Measurements from ENCODE around the gene BTRC.
"Not testable (repeated sequence)": the region's sequence is repeated elsewhere in the genome, so short reads cannot be mapped to it uniquely, and the experiment has no call there.

DNA sequence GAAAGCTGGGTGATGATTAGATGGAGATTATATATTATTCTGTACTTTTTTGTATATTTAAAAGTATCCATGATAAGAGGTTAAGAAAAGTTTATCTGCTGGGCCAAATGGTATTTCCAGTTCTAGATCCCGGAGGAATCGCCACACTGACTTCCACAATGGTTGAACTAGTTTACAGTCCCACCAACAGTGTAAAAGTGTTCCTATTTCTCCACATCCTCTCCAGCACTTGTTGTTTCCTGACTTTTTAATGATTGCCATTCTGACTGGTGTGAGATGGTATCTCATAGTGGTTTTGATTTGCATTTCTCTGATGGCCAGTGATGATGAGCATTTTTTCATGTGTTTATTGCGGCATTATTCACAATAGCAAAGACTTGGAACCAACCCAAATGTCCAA lies 20.0 kb downstream of the BTRC start:
- TF ChIP-seq, protein P1, sequence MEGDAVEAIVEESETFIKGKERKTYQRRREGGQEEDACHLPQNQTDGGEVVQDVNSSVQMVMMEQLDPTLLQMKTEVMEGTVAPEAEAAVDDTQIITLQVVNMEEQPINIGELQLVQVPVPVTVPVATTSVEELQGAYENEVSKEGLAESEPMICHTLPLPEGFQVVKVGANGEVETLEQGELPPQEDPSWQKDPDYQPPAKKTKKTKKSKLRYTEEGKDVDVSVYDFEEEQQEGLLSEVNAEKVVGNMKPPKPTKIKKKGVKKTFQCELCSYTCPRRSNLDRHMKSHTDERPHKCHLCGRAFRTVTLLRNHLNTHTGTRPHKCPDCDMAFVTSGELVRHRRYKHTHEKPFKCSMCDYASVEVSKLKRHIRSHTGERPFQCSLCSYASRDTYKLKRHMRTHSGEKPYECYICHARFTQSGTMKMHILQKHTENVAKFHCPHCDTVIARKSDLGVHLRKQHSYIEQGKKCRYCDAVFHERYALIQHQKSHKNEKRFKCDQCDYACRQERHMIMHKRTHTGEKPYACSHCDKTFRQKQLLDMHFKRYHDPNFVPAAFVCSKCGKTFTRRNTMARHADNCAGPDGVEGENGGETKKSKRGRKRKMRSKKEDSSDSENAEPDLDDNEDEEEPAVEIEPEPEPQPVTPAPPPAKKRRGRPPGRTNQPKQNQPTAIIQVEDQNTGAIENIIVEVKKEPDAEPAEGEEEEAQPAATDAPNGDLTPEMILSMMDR (IDR thresholded peaks at IDR 0.05), result not testable (repeated sequence)
- not testable (repeated sequence) for TF ChIP-seq POLR2A (IDR thresholded peaks at IDR 0.05)

All from lower leg skin (tissue), 3 donors.